Forelimb muscle (tissue), 1 donor: Measurements from ENCODE around the gene SORL1. TPM values are rescaled to one million over a fixed set of nuclear protein-coding genes. Genes with fewer than 3 reads are reported as not detected.

Source experiments
- DNase-seq: peaks from one replicate; pipeline ENCODE4 v3.0.0-alpha.2; 2013; ENCODE audit warnings: low read depth
- polyA plus RNA-seq: library from polyadenylated mRNA; unstranded; fragments of 120-200 nt; gene quantifications from one replicate; pipeline ENCODE4 v1.2.1, GENCODE V29; 2013; ENCODE audit not compliant: insufficient read length

The SORL1 gene
- polyA plus RNA-seq, 1 donor = 1.9 TPM

GRCh38 chr11:121587182-121587581 is 135.1 kb downstream of the SORL1 start:
- DNase-seq = no peak

GRCh38 chr11:121588747-121589146 is 136.6 kb downstream of the SORL1 start:
- no peak for DNase-seq

GRCh38 chr11:121589946-121590537 is 137.9 kb downstream of the SORL1 start:
- DNase-seq = no peak

- DNase-seq = no peak
These were observed 138.8 kb downstream of the SORL1 start for GRCh38 chr11:121590772-121591404.

- peak; percentile 51 for DNase-seq
These were observed 139.4 kb downstream of the SORL1 start for GRCh38 chr11:121591405-121592033.

GRCh38 chr11:121592708-121593107 is 140.6 kb downstream of the SORL1 start:
- DNase-seq = no peak

GRCh38 chr11:121595717-121596161 is 143.6 kb downstream of the SORL1 start:
- no peak for DNase-seq

- DNase-seq = no peak
These were observed 144.4 kb downstream of the SORL1 start for GRCh38 chr11:121596195-121597155.

- no peak for DNase-seq
These were observed 151.2 kb downstream of the SORL1 start for GRCh38 chr11:121603316-121603715.

GRCh38 chr11:121604152-121604551 is 152.0 kb downstream of the SORL1 start:
- no peak for DNase-seq

- DNase-seq = no peak
These were observed 154.2 kb downstream of the SORL1 start for GRCh38 chr11:121606354-121606753.

- DNase-seq = no peak
These were observed 155.2 kb downstream of the SORL1 start for GRCh38 chr11:121607341-121607740.

- no peak for DNase-seq
These were observed 156.5 kb downstream of the SORL1 start for GRCh38 chr11:121608545-121609098.

GRCh38 chr11:121610706-121611105 is 158.6 kb downstream of the SORL1 start:
- DNase-seq = no peak

GRCh38 chr11:121611242-121611641 is 159.1 kb downstream of the SORL1 start:
- no peak for DNase-seq

- no peak for DNase-seq
These were observed 161.6 kb downstream of the SORL1 start for GRCh38 chr11:121613724-121614123.

- DNase-seq = no peak
These were observed 162.6 kb downstream of the SORL1 start for GRCh38 chr11:121614636-121615240.

- DNase-seq = no peak
These were observed 163.4 kb downstream of the SORL1 start for GRCh38 chr11:121615501-121615900.

GRCh38 chr11:121618516-121618915 is 166.4 kb downstream of the SORL1 start:
- no peak for DNase-seq

GRCh38 chr11:121625777-121626506 is 173.8 kb downstream of the SORL1 start:
- no peak for DNase-seq

- DNase-seq = no peak
These were observed 174.4 kb downstream of the SORL1 start for GRCh38 chr11:121626507-121626875.
